CD4-positive, alpha-beta memory T cell (primary cell): ENCODE data around the gene OTOP2. TPM values are rescaled to one million over a fixed set of nuclear protein-coding genes. Genes with fewer than 3 reads are reported as not detected.

Source experiments
- CTCF ChIA-PET: fragments of 350-600 bp; sonication (Branson Sonifier 250); formaldehyde crosslinking; loops from one replicate; lab custom pipeline; 2021; ENCODE audit warnings: inconsistent platforms; ENCODE audit not compliant: partially characterized antibody; lab: Charles Lee
- POLR2A ChIA-PET: fragments of 350-600 bp; sonication (Branson Sonifier 250); formaldehyde crosslinking; loops from one replicate; lab custom pipeline; 2021; ENCODE audit not compliant: partially characterized antibody; lab: Charles Lee
- DNase-seq, 5 donors: peaks; one replicate each; pipeline versions ENCODE4 v3.0.0 to v3.0.0-alpha.2; 2020 to 2022; ENCODE audit warnings: mixed read lengths in 1 of 5
- H3K27ac ChIP-seq: one replicate; pipeline ENCODE4 v1.7.0; 2013; ENCODE audit warnings: low read depth, low read length
- H3K27me3 ChIP-seq: 2 replicates; pipeline ENCODE4 v1.7.0; 2013; ENCODE audit warnings: mild to moderate bottlenecking, low read length, moderate library complexity; ENCODE audit not compliant: insufficient read depth
- H3K36me3 ChIP-seq: 2 replicates; pipeline ENCODE4 v1.7.0; 2013; ENCODE audit warnings: mild to moderate bottlenecking, low read length, moderate library complexity; ENCODE audit not compliant: insufficient read depth
- H3K4me1 ChIP-seq: 2 replicates; pipeline ENCODE4 v1.7.0; 2013; ENCODE audit warnings: mild to moderate bottlenecking, low read length, moderate library complexity; ENCODE audit not compliant: insufficient read depth
- H3K4me3 ChIP-seq, 2 donors: one replicate each; pipeline ENCODE4 v1.7.0; 2013; ENCODE audit warnings: low read length in 2 of 2, mild to moderate bottlenecking in 1 of 2
- H3K9me3 ChIP-seq, 2 donors: one replicate each; pipeline ENCODE4 v1.7.0; 2013; ENCODE audit warnings: low read length in 2 of 2, control low read depth in 1 of 2; ENCODE audit not compliant: control insufficient read depth in 1 of 2
- H3K27ac Mint-ChIP-seq, 7 donors: one replicate each; pipeline ENCODE4 v1.8.0; 2020 to 2021; ENCODE audit warnings: mixed read lengths in 7 of 7, mild to moderate bottlenecking in 6 of 7, inconsistent platforms in 3 of 7, moderate library complexity in 3 of 7
- H3K27me3 Mint-ChIP-seq, 2 donors: one replicate each; pipeline ENCODE4 v1.8.0; 2020 to 2021; ENCODE audit warnings: mixed read lengths in 2 of 2
- H3K36me3 Mint-ChIP-seq, 2 donors: one replicate each; pipeline ENCODE4 v1.8.0; 2020 to 2021; ENCODE audit warnings: mixed read lengths in 2 of 2, inconsistent platforms in 1 of 2, mild to moderate bottlenecking in 1 of 2
- H3K4me1 Mint-ChIP-seq, 4 donors: one replicate each; pipeline ENCODE4 v1.8.0; 2020 to 2021; ENCODE audit warnings: mixed read lengths in 4 of 4, mild to moderate bottlenecking in 1 of 4
- H3K4me3 Mint-ChIP-seq, 8 donors: one replicate each; pipeline ENCODE4 v1.8.0; 2020 to 2021; ENCODE audit warnings: mixed read lengths in 8 of 8, mild to moderate bottlenecking in 7 of 8, moderate library complexity in 6 of 8, inconsistent platforms in 3 of 8
- H3K9me3 Mint-ChIP-seq, 8 donors: one replicate each; pipeline ENCODE4 v1.8.0; 2020 to 2021; ENCODE audit warnings: mixed read lengths in 8 of 8, mild to moderate bottlenecking in 5 of 8, inconsistent platforms in 3 of 8, moderate library complexity in 1 of 8
- intact Hi-C: fragments of 100-400 bp; cut with micrococcal nuclease; formaldehyde crosslinking; loops from one replicate; pipeline ENCODE4 v1.15.1; 2023
- polyA plus RNA-seq, 2 donors: library from polyadenylated mRNA; unstranded; fragments of 300-500 nt; fragmentation: Illumina TruSeq; gene quantifications; one replicate each; pipeline ENCODE4 v1.2.3, GENCODE V29; 2021
- total RNA-seq, 2 experiments: library from RNA; stranded (reverse); gene quantifications; one replicate each; pipeline ENCODE4 v1.2.3, GENCODE V29; 2021

OTOP2 gene
- not detected for total RNA-seq
- not detected for polyA plus RNA-seq

GRCh38 chr17:74924250-74924948 is at the start of gene OTOP2:
Gene OTOP2 (plus strand): TSS chr17:74924273. CDS start chr17:74924633, 360 bp downstream.
- Mint-ChIP-seq H3K4me3 (peak within 1 kb of the TSS; percentile 9 to 68 (median 52)), H3K27ac (no peak within 1 kb of the TSS), H3K36me3 (no peaks in the 10 kb centered on the region), H3K27me3 (peaks cover 45 to 46% of the 10 kb centered on the region in 2 donors), H3K9me3 (no peaks in the 10 kb centered on the region), H3K4me1 (peaks cover 1 to 17% (median 11%) of the 10 kb centered on the region in 4 donors)
- Histone ChIP-seq H3K4me1 (peaks cover 18% of the 10 kb centered on the region), H3K27ac (no peak within 1 kb of the TSS), H3K27me3 (peaks cover 32% of the 10 kb centered on the region), H3K4me3 (peak within 1 kb of the TSS in 1 of 2 donors; percentile 14), H3K9me3 (no peaks in the 10 kb centered on the region), H3K36me3 (no peaks in the 10 kb centered on the region)
- POLR2A ChIA-PET = no interaction called here
- DNase-seq = peak in 2 of 5 donors; percentile 5 to 18
- CTCF ChIA-PET = interaction anchor here (0.8 to 4.5 kb wide), 5 partner anchors 8 to 137 kb away, joined by 3 to 33 read pairs (median 4); no protein-coding TSS in a partner anchor
- intact Hi-C loops = no loop called here

- intact Hi-C loops = loop anchor here (5.0 kb wide), 1 partner anchor 158 kb away; no protein-coding TSS in a partner anchor
- ChIA-PET POLR2A (interaction anchor here (3.5 kb wide), 1 partner anchor 136 kb away, joined by 20 read pairs; the partner anchor contains the start of gene RAB37), CTCF (interaction anchor here (1.3 kb wide), 2 partner anchors 11 to 125 kb away, joined by 3 read pairs; no protein-coding TSS in a partner anchor)
- peak overlapping the region in 1 of 7 donors; percentile 90 for H3K27ac Mint-ChIP-seq
- H3K4me1 ChIP-seq = peaks cover 22% of the 10 kb centered on the region
- H3K36me3 Mint-ChIP-seq = no peaks in the 10 kb centered on the region
- H3K36me3 ChIP-seq = no peaks in the 10 kb centered on the region
- H3K27me3 ChIP-seq = no peaks in the 10 kb centered on the region
- H3K27ac ChIP-seq = no peak overlapping the region
- peaks cover 10 to 27% (median 17%) of the 10 kb centered on the region in 4 donors for H3K4me1 Mint-ChIP-seq
- H3K4me3 ChIP-seq = no peak overlapping the region
- peaks cover 0 to 2% (median 0%) of the 10 kb centered on the region in 8 donors for H3K9me3 Mint-ChIP-seq
- no peak for DNase-seq
- H3K4me3 Mint-ChIP-seq = peak overlapping the region in 3 of 8 donors; percentile 8 to 95 (median 10)
- no peaks in the 10 kb centered on the region for H3K9me3 ChIP-seq
- no peaks in the 10 kb centered on the region for H3K27me3 Mint-ChIP-seq
These were observed 49.4 kb upstream of the OTOP2 start for GRCh38 chr17:74874615-74875037.

GRCh38 chr17:74875155-74875976 is 48.7 kb upstream of the OTOP2 start:
- H3K27ac ChIP-seq = no peak overlapping the region
- H3K4me3 Mint-ChIP-seq = peak overlapping the region in 2 of 8 donors; percentile 8 to 25
- H3K27me3 Mint-ChIP-seq = no peaks in the 10 kb centered on the region

GRCh38 chr17:74875977-74876593 is 48.0 kb upstream of the OTOP2 start:
- Mint-ChIP-seq H3K9me3 (peaks cover 0 to 2% (median 0%) of the 10 kb centered on the region in 8 donors), H3K27ac (no peak overlapping the region), H3K27me3 (no peaks in the 10 kb centered on the region), H3K36me3 (no peaks in the 10 kb centered on the region), H3K4me1 (peaks cover 10 to 27% (median 17%) of the 10 kb centered on the region in 4 donors), H3K4me3 (no peak overlapping the region)
- Histone ChIP-seq H3K4me3 (no peak overlapping the region), H3K9me3 (no peaks in the 10 kb centered on the region), H3K27ac (no peak overlapping the region), H3K27me3 (no peaks in the 10 kb centered on the region), H3K4me1 (peaks cover 21% of the 10 kb centered on the region), H3K36me3 (no peaks in the 10 kb centered on the region)
- POLR2A ChIA-PET = no interaction called here
- CTCF ChIA-PET = interaction anchor here (1.3 to 1.5 kb wide), 3 partner anchors 10 to 126 kb away, joined by 3 to 9 read pairs (median 3); no protein-coding TSS in a partner anchor
- no peak for DNase-seq
- intact Hi-C loops = no loop called here

More at GRCh38 chr17:74875155-74875976, 48.7 kb upstream of the OTOP2 start:
- H3K4me1 Mint-ChIP-seq = peaks cover 10 to 27% (median 17%) of the 10 kb centered on the region in 4 donors
- H3K9me3 ChIP-seq = no peaks in the 10 kb centered on the region
- intact Hi-C loops = no loop called here
- peak overlapping the region in 2 of 7 donors; percentile 23 to 90 for H3K27ac Mint-ChIP-seq
- peaks cover 0 to 2% (median 0%) of the 10 kb centered on the region in 8 donors for H3K9me3 Mint-ChIP-seq
- H3K36me3 ChIP-seq = no peaks in the 10 kb centered on the region
- peaks cover 22% of the 10 kb centered on the region for H3K4me1 ChIP-seq
- H3K4me3 ChIP-seq = no peak overlapping the region
- POLR2A ChIA-PET = interaction anchor here (3.5 kb wide), 1 partner anchor 137 kb away, joined by 20 read pairs; the partner anchor contains the start of gene RAB37
- CTCF ChIA-PET = interaction anchor here (1.3 to 1.5 kb wide), 3 partner anchors 10 to 126 kb away, joined by 3 to 9 read pairs (median 3); no protein-coding TSS in a partner anchor
- H3K27me3 ChIP-seq = no peaks in the 10 kb centered on the region
- H3K36me3 Mint-ChIP-seq = no peaks in the 10 kb centered on the region
- no peak for DNase-seq

GRCh38 chr17:74877592-74878548 is 46.2 kb upstream of the OTOP2 start:
- Mint-ChIP-seq H3K27me3 (peaks cover under 1 to 4% of the 10 kb centered on the region in 2 donors), H3K4me1 (peaks cover 5 to 11% (median 6%) of the 10 kb centered on the region in 4 donors), H3K27ac (peak overlapping the region in 1 of 7 donors; percentile 29), H3K4me3 (no peak overlapping the region), H3K36me3 (no peaks in the 10 kb centered on the region), H3K9me3 (peaks cover 0 to 2% (median 0%) of the 10 kb centered on the region in 8 donors)
- intact Hi-C loops = no loop called here
- ChIA-PET POLR2A (no interaction called here), CTCF (interaction anchor here (0.9 kb wide), 1 partner anchor 665 kb away, joined by 3 read pairs; no protein-coding TSS in a partner anchor)
- DNase-seq = no peak
- Histone ChIP-seq H3K9me3 (no peaks in the 10 kb centered on the region), H3K4me1 (peaks cover 6% of the 10 kb centered on the region), H3K36me3 (no peaks in the 10 kb centered on the region), H3K27ac (no peak overlapping the region), H3K4me3 (no peak overlapping the region), H3K27me3 (no peaks in the 10 kb centered on the region)

- Mint-ChIP-seq H3K9me3 (no peaks in the 10 kb centered on the region), H3K27me3 (peaks cover 5 to 6% of the 10 kb centered on the region in 2 donors), H3K4me1 (peaks cover 3 to 5% (median 4%) of the 10 kb centered on the region in 4 donors), H3K36me3 (no peaks in the 10 kb centered on the region), H3K4me3 (no peak overlapping the region), H3K27ac (no peak overlapping the region)
- H3K4me3 ChIP-seq = no peak overlapping the region
- CTCF ChIA-PET = no interaction called here
- no peak overlapping the region for H3K27ac ChIP-seq
- no peak for DNase-seq
- POLR2A ChIA-PET = no interaction called here
- no peaks in the 10 kb centered on the region for H3K27me3 ChIP-seq
- peaks cover 5% of the 10 kb centered on the region for H3K4me1 ChIP-seq
- intact Hi-C loops = no loop called here
- no peaks in the 10 kb centered on the region for H3K9me3 ChIP-seq
- H3K36me3 ChIP-seq = no peaks in the 10 kb centered on the region
These were observed 45.4 kb upstream of the OTOP2 start for GRCh38 chr17:74878658-74879057.
